ENCODE results near the gene MASP1.

The MASP1 gene

GRCh38 chr3:187293516-187294430 is 2.2 kb upstream of the MASP1 start:
- no peak for DNase-seq

DNA sequence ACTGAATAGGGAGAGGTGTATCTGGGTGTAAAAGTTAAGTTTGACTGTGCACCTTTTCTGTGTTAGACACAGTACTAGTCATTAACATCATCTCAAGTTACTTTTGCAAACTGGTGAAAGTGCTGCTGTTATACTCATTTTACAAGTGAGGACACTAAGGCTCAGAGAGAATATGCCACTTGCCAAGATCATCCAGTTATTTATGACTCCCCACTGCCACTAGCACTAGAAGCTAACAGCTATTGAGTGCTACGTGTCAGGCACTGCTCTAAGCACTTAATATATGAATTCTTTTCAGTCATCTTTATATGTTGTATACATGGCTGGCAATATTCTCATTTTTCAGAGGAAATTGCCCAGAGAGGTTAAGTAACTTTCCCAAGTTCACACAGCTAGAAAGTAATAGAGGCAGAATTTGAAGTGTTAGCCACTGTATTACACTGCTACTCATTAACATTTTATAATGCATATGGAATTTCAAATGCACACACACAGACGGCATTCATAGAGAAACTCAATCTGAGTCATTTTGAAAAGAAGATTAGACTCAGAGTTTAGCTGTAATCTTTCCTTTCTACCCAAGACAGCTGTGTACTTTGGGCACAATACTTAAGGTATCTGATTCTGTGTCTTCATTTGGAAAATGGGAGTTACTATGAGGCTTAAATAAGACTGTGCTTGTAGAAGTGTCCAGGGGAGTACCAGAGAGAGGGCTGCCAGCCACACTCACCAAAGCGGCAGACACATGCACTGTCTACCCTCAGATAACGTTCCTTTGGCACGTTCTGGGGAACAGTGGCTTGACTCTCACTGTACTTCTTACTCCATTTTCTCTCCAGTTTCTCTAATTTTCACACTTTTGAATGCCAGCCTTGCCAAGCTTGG is 1.3 kb upstream of the MASP1 start:
- DNase-seq, result no peak

- DNase-seq, result no peak
These were observed 644 bp upstream of the MASP1 start for GRCh38 chr3:187292181-187292580.

DNA sequence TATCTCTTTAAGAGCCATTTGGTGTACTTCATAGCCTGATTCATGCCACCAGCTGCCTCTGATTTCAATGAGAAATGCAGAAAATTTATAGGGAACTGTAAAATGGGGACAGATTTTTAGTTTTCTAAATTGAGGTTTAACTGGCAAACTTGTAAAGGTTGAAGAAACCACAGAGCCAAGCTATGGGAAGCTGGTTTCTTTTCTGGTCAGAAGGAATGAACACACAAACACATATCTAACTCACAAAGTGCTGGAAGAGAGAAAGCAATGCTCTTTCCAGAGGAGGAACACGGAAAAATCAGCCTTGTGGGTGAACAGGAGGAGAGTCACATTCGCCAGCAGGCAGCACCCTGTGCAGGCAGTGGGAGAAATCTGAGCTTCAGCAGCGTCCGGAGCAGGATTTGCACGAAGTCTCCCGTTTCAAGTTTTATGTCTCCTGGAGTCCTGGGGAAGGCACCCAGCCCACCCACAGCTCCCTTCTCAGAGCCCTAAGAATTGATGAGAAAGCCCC is 481 bp downstream of the MASP1 start:
- DNase-seq, result no peak

DNA sequence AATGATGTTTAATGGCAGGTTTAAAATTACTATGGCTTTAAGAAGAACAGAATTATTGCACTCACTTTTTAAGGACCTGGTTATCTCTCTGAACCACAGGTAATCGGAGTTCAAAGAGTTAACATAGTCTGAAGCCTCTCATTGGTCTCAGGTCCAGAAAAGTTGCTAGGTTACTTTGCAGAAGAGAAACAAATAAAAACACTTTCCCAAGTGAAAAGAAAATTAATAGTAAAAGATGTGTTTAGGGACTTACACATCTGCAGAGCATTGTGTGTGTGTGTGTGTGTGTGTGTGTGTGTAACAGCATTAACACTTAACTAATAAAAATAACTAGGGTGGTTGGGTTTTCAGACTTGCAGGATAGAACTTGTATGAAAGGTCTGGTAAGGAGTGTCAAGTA is 1.0 kb downstream of the MASP1 start:
- no peak for DNase-seq

GRCh38 chr3:187288855-187289605 is 2.5 kb downstream of the MASP1 start:
- DNase-seq, result no peak

DNA sequence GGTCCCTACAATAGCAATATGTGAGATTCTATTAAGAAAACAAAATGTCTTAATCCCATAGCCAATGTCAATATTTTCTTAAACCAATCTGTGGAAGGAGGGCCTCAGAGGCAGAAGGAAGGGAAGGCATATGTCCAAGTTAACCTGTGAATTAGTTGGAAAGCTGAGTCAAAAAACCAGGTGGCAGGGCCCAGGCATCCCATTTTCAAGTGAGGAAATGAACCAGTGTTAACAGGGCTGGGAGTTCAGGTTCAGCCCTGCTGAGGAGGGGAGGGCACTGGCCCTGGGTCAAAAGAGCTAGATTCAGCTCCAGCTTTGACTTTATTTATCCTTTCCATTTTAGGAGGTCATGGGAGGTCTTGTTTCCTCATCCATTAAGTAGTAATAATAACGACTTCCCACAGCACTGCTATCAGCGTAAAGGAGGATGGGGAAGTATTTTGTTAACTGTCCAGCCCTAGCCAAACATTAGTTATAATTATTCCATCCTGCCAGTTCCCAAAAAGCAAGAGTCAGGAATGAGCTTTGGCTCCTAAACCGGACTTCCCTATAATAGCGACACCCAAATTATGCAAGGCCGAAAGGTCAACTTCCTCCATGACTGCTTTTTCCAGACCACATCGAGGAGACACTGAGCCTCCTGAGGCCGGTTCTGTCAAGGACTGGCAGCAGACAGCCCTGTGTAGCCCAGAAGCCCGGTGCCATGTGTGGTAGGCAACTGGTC is 3.2 kb downstream of the MASP1 start:
- no peak for DNase-seq

GRCh38 chr3:187287256-187287655 is 4.3 kb downstream of the MASP1 start:
- no peak for DNase-seq

GRCh38 chr3:187286467-187287059 is 5.0 kb downstream of the MASP1 start:
- no peak for DNase-seq

GRCh38 chr3:187281191-187281714 is 10.3 kb downstream of the MASP1 start:
- DNase-seq, result no peak

GRCh38 chr3:187280644-187281043 is 10.9 kb downstream of the MASP1 start:
- no peak for DNase-seq

- DNase-seq, result no peak
These were observed 14.4 kb downstream of the MASP1 start for GRCh38 chr3:187277129-187277462.

GRCh38 chr3:187276397-187277128 is 15.0 kb downstream of the MASP1 start:
- no peak for DNase-seq

DNA sequence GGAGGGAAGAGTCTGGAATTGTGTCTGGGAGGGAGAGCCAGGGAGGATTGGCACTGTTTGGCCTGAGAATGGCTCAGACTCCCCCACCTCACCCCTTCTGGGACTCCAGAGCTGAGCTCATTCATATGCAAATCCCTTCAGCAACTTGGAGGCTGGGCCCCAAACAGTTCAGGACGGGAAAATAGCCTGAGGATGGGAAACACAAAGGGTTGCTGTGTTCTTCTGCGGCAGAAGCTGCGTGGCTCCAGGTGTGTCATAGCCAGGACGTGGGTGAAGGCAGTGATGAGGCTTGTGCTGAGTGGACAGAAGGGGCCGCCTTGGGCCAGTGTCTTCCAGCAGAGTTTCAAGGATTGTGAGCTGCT is 16.6 kb downstream of the MASP1 start:
- DNase-seq, result no peak

DNA sequence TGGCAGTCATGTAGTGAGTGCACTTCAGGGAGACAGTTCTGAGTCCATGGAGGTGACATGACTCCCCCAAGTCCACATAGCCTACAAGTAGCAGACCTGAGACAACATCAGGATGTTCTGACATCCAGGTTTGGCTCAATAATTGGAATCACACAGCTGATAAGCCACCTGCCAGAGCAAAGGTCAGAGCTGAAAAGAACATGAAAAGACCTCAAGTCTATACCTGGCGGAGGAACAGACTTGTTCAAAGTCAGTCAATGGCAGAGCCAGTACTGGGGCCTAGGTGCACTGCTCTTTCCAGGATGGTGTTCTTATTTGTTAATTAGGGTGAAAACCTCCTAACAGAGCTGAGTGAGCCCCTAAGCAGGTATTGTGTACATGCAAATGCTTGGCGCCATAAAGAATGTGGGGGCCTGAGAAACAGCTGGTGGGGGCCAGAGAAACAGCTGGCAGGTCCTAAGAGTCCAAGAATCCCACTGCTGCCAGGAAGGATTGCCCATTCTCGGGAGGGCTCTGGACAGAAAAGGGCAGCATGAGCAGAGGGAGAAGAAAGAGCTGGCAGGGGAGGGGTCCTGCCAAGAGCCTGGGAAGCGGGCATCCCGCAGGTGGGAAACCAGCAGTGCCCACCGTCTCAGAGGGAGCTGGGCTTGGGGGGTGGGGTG is 17.1 kb downstream of the MASP1 start:
- DNase-seq, result no peak

DNA sequence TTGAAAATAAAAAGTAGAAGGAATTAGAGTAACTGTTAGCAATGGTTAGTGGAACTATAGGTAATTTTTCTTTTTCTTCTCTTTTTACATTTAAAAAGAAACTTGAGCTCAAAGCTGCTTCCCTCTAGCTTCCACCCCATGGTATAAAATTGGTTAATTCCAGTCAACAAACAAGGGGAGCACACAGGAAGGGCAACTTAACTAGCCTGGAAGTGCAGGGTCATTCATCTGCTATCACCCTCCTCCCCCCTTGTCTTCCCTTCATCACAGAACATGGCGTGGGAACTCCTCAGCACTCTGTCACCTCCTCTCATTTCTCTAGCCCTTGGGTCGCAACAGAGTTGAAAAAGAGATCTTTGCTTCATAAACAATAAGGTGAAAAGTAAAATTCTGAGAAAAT is 20.0 kb downstream of the MASP1 start:
- DNase-seq, result no peak

- DNase-seq, result no peak
These were observed 22.1 kb downstream of the MASP1 start for GRCh38 chr3:187269486-187269885.

DNA sequence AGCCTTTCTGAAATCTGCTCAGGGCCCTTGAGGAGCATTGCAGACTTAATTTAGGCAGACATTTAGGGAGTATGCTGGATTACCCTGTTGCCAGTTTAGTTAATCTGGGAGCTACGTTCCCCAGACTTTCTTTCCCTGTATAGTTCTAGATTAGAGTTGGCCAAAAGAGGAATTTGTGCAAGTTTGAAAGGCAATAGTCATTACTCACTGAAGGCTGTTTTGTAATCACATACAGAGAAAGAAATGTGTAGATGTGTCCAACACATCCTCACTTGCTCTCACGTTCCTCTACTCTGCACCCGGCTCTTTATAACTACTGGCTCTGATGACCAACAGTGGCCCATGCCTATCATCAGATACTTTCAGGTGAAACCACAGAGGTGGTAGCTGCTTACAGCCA is 24.2 kb downstream of the MASP1 start:
- no peak for DNase-seq

DNA sequence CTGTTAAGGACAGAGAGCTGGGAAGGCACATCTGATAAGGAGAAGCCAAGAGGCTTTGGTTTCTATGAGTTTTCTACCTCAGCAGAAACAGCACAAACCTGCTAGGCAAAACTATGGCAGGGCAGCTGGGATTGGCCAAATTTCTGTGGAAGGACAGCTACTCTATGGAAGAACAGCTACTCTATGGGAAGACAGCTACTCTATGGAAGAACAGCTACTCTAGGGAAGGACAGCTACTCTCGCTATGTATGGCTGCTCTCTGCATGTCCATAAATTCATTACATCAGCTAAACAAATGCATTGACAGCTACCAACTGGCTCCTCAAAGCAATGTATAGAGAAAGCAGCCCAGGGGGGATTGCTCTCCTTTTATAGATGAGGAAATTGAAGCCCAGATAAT is 24.8 kb downstream of the MASP1 start:
- DNase-seq, result no peak

DNA sequence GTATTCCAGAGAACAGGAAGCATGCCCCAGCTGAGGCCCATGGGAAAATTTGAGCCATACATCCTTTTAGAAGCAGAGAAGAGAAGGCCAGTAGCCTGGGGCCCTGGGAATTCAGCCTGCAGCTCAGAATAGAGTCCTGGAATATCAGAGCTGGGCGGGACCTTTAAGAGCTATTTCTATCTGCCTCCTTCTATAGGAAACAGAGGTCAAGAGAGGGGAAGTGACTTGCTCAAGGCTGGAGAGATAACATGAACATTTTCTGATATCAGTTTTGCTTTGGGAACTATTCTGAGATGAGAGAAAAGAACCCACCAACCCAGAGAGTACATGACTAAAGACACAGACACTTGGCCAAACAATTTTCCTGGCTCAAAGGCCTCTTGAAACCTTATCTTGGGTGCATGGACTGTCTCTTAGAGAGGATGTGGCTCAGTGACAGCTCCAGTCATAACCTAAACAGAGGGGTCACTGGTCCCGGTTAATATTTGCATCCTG is 26.0 kb downstream of the MASP1 start:
- no peak for DNase-seq

All from stimulated activated naive CD4-positive, alpha-beta T cell treated with Interleukin-2 at 50 U/mL for 16 hours (primary cell).